ENCODE results near the gene PAK1. TPM values are rescaled to one million over a fixed set of nuclear protein-coding genes. Genes with fewer than 3 reads are reported as not detected.

The PAK1 gene
- total RNA-seq, 2 donors from 2014 or later: 12.5 to 15.2 TPM

DNA sequence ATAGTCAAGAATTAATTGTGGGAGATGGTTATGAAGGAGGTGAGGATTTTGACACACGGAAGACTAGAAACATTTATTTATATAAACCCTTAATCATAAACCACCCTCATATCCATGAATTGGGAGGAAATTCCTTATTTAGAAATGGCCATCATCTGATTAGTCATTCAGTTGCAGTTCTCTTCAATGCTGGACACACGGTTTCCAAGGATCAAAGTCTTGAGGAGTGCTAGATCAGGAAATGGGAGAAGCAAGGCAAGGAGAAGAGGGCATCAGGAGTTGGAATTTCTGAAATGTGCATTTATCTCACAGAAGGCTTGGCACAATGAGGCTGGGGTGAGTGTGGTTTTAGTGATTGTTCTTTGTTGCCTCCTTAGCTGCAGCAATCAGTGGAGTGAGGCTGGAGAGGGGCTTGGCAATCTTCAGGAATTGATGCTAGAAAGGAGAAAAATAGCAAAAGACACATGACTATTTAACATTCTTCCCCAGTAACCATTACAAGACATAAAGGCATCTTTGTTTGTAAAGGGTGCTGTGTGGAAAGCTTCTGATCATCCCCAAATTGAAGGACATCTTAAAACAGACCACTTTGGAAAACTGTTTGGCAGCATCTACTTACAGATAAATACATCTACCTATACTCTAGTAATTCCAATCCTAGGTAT lies 150.8 kb downstream of the PAK1 start:
- no peaks in the 10 kb centered on the region for H3K9me3 ChIP-seq
- DNase-seq (ENCODE audit: low spot score): no peak
- no peaks in the 10 kb centered on the region for H3K36me3 ChIP-seq
- no peaks in the 10 kb centered on the region for H3K4me1 ChIP-seq
- H3K27ac ChIP-seq: no peak overlapping the region
- TF ChIP-seq, protein P1, sequence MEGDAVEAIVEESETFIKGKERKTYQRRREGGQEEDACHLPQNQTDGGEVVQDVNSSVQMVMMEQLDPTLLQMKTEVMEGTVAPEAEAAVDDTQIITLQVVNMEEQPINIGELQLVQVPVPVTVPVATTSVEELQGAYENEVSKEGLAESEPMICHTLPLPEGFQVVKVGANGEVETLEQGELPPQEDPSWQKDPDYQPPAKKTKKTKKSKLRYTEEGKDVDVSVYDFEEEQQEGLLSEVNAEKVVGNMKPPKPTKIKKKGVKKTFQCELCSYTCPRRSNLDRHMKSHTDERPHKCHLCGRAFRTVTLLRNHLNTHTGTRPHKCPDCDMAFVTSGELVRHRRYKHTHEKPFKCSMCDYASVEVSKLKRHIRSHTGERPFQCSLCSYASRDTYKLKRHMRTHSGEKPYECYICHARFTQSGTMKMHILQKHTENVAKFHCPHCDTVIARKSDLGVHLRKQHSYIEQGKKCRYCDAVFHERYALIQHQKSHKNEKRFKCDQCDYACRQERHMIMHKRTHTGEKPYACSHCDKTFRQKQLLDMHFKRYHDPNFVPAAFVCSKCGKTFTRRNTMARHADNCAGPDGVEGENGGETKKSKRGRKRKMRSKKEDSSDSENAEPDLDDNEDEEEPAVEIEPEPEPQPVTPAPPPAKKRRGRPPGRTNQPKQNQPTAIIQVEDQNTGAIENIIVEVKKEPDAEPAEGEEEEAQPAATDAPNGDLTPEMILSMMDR (IDR thresholded peaks at IDR 0.05): no peak
- no peak overlapping the region for H3K4me3 ChIP-seq
- no peaks in the 10 kb centered on the region for H3K27me3 ChIP-seq

GRCh38 chr11:77322506-77322905 lies 151.4 kb downstream of the PAK1 start:
- DNase-seq (ENCODE audit: low spot score): no peak
- H3K27me3 ChIP-seq: no peaks in the 10 kb centered on the region
- H3K9me3 ChIP-seq: no peaks in the 10 kb centered on the region
- H3K27ac ChIP-seq: no peak overlapping the region
- no peaks in the 10 kb centered on the region for H3K4me1 ChIP-seq
- H3K4me3 ChIP-seq: no peak overlapping the region
- H3K36me3 ChIP-seq: no peaks in the 10 kb centered on the region
- TF ChIP-seq, protein P1 (IDR thresholded peaks at IDR 0.05): no peak

- Histone ChIP-seq H3K4me3 (no peak overlapping the region), H3K9me3 (no peaks in the 10 kb centered on the region), H3K27ac (no peak overlapping the region), H3K36me3 (no peaks in the 10 kb centered on the region), H3K4me1 (no peaks in the 10 kb centered on the region), H3K27me3 (no peaks in the 10 kb centered on the region)
- TF ChIP-seq, protein P1 (IDR thresholded peaks at IDR 0.05): no peak
- DNase-seq (ENCODE audit: low spot score): no peak
Observed at GRCh38 chr11:77320351-77320750, 153.5 kb downstream of the PAK1 start.

- H3K4me3 ChIP-seq: no peak overlapping the region
- H3K36me3 ChIP-seq: no peaks in the 10 kb centered on the region
- H3K27ac ChIP-seq: no peak overlapping the region
- TF ChIP-seq, protein P1 (IDR thresholded peaks at IDR 0.05): no peak
- H3K9me3 ChIP-seq: no peaks in the 10 kb centered on the region
- H3K4me1 ChIP-seq: no peaks in the 10 kb centered on the region
- DNase-seq (ENCODE audit: low spot score): no peak
- no peaks in the 10 kb centered on the region for H3K27me3 ChIP-seq
Observed at GRCh38 chr11:77318600-77318999, 155.3 kb downstream of the PAK1 start.

GRCh38 chr11:77316733-77317342 lies 157.1 kb downstream of the PAK1 start:
- TF ChIP-seq, protein P1 (IDR thresholded peaks at IDR 0.05): no peak
- DNase-seq (ENCODE audit: low spot score): no peak
- Histone ChIP-seq H3K4me1 (no peaks in the 10 kb centered on the region), H3K27ac (no peak overlapping the region), H3K4me3 (no peak overlapping the region), H3K36me3 (no peaks in the 10 kb centered on the region), H3K27me3 (no peaks in the 10 kb centered on the region), H3K9me3 (no peaks in the 10 kb centered on the region)

All from right atrium auricular region (tissue), 2 donors.